HG02870 (cell line): ENCODE results near the gene RB1.

ENCODE experiments used
- ATAC-seq: cut with Tn5 transposase; IDR thresholded peaks from one replicate; pipeline ENCODE4 v1.9.1; 2021; ENCODE audit warnings: mild to moderate bottlenecking, moderate library complexity; ENCODE audit not compliant: unreplicated experiment

RB1 gene

GRCh38 chr13:48303359-48304142 lies at the start of gene RB1:
Gene RB1, plus strand, starts transcription at chr13:48303751. Its CDS starts 162 bp downstream, at chr13:48303913.
- peak; percentile 71 for ATAC-seq

GRCh38 chr13:48253849-48254248 lies 49.7 kb upstream of the RB1 start:
- ATAC-seq, result no peak

GRCh38 chr13:48255090-48255489 lies 48.5 kb upstream of the RB1 start:
- no peak for ATAC-seq

DNA sequence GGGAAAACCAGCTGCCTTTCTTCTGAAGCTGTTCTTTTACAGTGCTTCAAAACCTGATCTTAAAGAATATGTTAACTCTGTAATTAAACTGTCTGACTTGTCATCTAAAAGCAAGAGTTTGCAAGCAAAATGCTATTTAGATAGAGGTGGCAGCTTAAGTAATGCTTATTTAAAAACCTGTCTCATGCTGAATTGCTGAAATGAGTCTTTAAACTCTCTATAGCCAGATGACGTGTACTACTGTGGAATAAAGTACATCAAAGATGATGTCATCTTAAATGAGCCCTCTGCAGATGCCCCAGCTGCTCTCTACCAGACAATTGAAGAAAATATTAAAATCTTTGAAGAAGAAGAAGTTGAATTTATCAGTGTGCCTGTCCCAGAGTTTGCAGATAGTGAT lies 47.6 kb upstream of the RB1 start:
- ATAC-seq, result no peak

DNA sequence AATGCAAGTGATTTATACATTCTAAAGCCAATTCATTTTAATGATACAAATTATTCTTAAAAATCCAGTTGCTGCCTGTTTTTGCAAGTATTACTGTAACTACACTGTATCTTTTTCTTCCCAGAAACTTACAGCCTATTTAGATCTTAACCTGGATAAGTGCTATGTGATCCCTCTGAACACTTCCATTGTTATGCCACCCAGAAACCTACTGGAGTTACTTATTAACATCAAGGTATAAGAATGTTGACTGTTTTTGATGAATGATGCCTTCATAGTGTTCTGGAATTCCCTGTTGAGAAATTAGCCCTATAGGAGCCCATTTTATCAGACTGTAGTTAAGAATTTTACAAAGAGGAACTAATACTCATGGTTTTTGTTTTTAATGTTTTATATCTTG lies 45.5 kb upstream of the RB1 start:
- no peak for ATAC-seq

GRCh38 chr13:48258430-48258829 lies 45.1 kb upstream of the RB1 start:
- ATAC-seq, result no peak

GRCh38 chr13:48260970-48261369 lies 42.6 kb upstream of the RB1 start:
- ATAC-seq, result no peak

DNA sequence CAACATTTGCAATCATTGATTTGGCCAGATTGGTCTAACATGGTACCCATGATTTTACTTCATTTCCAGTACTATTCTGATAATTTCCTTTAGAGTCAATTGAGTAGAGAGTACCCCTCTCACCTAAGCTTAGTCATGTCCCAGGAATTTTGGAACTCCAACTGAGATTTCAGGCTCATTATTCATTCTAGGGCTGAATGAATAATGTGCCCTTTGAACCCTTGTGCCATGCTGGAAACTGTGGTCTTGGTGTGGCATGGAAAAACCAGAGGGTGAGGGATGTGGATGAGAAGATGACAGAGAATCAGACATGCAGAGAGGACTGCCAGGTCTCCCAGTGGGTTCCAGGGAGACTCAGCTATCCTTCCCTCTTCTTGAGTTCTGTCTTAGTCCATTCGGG lies 40.4 kb upstream of the RB1 start:
- ATAC-seq, result no peak

- no peak for ATAC-seq
These were observed 39.5 kb upstream of the RB1 start for GRCh38 chr13:48264058-48264457.

- no peak for ATAC-seq
These were observed 38.2 kb upstream of the RB1 start for GRCh38 chr13:48265217-48265815.

- ATAC-seq, result no peak
These were observed 37.4 kb upstream of the RB1 start for GRCh38 chr13:48266150-48266549.

DNA sequence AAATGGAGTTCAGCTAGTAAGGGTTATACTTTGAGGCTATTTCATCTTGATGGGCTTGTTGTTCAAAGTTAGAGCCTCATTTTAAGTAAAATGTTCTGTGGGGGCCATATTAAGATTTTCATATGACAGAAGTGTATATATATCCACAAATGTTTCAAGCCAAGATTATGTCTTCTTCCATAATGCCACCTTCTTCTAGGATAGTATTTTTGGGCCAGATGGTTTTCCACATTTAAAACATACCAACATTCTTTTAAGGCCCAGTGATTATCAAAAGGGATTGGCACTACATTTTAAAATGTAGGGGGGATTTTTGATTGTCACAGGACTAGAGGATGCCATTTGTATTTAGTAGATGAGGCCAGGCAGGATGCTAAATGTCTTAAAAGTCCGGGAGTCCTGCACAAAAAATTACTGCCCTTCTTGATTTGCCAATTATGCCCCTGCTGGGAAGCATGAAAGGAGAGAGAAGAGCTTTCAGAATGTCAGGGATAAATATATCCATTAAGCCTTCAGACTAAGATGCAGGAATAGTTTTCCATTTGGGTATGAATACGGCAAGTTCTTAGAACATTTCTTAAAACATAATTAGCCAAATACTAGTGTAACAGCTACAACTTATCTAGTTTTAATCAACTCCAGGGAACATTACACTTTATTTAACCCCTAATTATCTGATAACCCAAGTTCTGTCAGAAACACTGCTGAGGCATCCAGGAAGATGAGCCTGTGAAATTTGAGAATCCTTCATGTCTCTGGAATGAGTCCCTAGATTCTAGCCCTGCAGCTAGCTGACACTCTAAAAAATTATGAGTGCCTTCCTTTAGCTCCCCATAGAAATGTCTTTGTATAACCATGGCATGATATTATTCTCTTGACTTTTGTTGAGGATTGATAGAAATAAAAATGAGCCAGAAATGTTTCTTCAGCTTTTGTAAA lies 36.6 kb upstream of the RB1 start:
- no peak for ATAC-seq

DNA sequence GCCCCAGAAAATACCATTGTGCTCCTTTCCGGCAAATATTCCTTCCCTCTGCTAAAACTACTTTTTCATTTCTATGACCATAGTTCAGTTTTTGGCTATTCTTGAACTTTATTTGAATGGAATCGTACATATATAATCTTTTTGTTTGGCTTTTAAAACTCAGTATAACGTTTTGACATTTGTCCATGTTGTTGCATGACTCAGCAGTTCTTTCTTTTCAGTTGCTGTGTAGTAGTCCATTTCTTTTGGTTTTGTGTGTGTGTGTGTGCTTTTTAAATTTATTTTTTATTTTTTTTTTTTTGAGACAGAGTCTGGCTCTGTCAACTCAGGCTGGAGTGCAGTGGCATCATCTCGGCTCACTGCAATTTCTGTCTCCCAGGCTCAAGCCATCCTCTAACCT lies 35.5 kb upstream of the RB1 start:
- ATAC-seq, result no peak

GRCh38 chr13:48273346-48273745 lies 30.2 kb upstream of the RB1 start:
- no peak for ATAC-seq

DNA sequence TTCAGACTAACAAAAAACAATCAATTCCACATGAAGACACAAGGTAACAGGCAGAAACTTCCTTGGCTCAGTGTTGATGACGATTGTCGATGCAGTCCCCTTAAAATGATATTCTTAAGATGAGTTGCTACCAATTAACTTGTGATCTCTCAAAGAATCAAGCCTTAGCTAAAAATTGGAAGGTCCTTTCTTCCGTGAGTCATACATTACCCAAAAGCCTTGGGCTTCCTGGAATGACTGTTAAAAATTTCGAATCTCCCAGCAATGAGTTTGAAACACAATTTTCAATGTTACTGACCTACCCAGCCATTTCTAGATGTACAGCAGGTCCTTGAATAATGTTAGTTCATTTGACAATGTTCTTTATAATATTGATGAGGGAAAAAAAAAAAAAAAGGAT lies 28.0 kb upstream of the RB1 start:
- ATAC-seq, result no peak

DNA sequence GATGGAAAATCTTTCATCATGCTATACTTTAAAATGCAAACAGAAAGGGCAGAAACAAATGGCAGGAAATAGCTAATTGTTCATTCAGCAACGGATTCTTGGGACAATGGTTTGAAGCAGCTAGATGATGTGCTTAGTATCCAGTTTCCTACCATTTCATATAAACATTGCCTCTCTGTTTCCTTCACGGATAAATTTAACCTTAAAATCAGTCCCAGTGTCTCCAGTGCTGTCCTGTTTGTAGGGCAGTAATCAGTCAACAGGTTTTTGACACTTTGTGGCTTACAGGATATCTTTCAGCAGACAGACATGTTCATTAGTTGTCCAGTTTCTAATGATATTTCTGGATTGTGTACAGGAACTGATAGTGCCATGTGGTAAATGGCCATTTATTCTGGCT lies 24.7 kb upstream of the RB1 start:
- no peak for ATAC-seq

- no peak for ATAC-seq
These were observed 22.0 kb upstream of the RB1 start for GRCh38 chr13:48281556-48281955.

GRCh38 chr13:48291730-48292129 lies 11.8 kb upstream of the RB1 start:
- no peak for ATAC-seq

- no peak for ATAC-seq
These were observed 10.9 kb upstream of the RB1 start for GRCh38 chr13:48292650-48293049.

GRCh38 chr13:48294653-48295052 lies 8.9 kb upstream of the RB1 start:
- no peak for ATAC-seq

- no peak for ATAC-seq
These were observed 8.3 kb upstream of the RB1 start for GRCh38 chr13:48295271-48295670.

DNA sequence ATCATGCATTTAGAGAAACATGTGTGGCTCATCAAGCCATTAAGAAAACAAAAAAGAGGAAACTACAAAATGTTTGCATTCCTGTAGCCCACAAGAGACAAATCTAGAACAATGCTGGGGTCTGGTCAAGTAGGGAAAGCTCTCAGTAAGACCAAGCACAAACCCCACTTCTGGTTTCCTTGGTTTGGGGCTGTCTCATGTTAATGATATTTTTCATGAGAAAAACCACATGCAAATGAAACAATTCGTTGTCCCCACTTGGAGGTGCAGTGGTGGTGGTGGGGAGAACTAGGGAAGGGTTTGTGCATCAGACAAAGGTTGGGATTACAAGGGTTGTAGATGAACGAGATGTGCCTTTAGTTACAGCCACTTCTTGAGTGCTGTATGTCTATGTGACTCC lies 7.0 kb upstream of the RB1 start:
- no peak for ATAC-seq
